H9 (cell line): ENCODE measurements around the gene GRIN2A. TPM values are rescaled to one million over a fixed set of nuclear protein-coding genes. Genes with fewer than 3 reads are reported as not detected.

Experiments
- DNase-seq: peaks from one replicate; pipeline ENCODE4 v3.0.0-alpha.2; 2017
- H2AFZ ChIP-seq: one replicate; pipeline ENCODE4 v1.6.1; 2013; ENCODE audit warnings: mild to moderate bottlenecking, low read length, control low read depth, moderate library complexity
- H2AK5ac ChIP-seq: 2 replicates; pipeline ENCODE4 v1.6.1; 2013; ENCODE audit warnings: low read length, control low read depth, mixed read lengths; ENCODE audit not compliant: insufficient read length
- H2BK120ac ChIP-seq: one replicate; pipeline ENCODE4 v1.6.1; 2013; ENCODE audit warnings: low read depth, mild to moderate bottlenecking, low read length, control low read depth, inconsistent platforms; ENCODE audit not compliant: poor library complexity, severe bottlenecking
- H2BK12ac ChIP-seq: 2 replicates; pipeline ENCODE4 v1.6.1; 2013; ENCODE audit warnings: low read length, control low read depth, mixed read lengths, low read depth; ENCODE audit not compliant: insufficient read length
- H2BK15ac ChIP-seq: 2 replicates; pipeline ENCODE4 v1.6.1; 2013; ENCODE audit warnings: low read depth, low read length, control low read depth
- H2BK20ac ChIP-seq: one replicate; pipeline ENCODE4 v1.6.1; 2013; ENCODE audit warnings: low read depth, mild to moderate bottlenecking, low read length, control low read depth, inconsistent platforms; ENCODE audit not compliant: poor library complexity, severe bottlenecking
- H2BK5ac ChIP-seq: 2 replicates; pipeline ENCODE4 v1.6.1; 2013; ENCODE audit warnings: low read length, control low read depth, mixed read lengths; ENCODE audit not compliant: insufficient read length
- H3K14ac ChIP-seq: 2 replicates; pipeline ENCODE4 v1.6.1; 2013; ENCODE audit warnings: low read length, control low read depth; ENCODE audit not compliant: insufficient read depth
- H3K18ac ChIP-seq: 2 replicates; pipeline ENCODE4 v1.6.1; 2013; ENCODE audit warnings: low read depth, mild to moderate bottlenecking, mixed read lengths, low read length, control low read depth; ENCODE audit not compliant: insufficient read length
- H3K23ac ChIP-seq: 2 replicates; pipeline ENCODE4 v1.6.1; 2013; ENCODE audit warnings: low read length, control low read depth, mixed read lengths, low read depth; ENCODE audit not compliant: insufficient read length
- H3K23me2 ChIP-seq: 2 replicates; pipeline ENCODE4 v1.6.1; 2013; ENCODE audit warnings: low read depth, mild to moderate bottlenecking, mixed read lengths, low read length, control low read depth; ENCODE audit not compliant: insufficient read length, poor library complexity, severe bottlenecking
- H3K27ac ChIP-seq: 2 replicates; pipeline ENCODE4 v1.5.1; 2013; ENCODE audit warnings: low read length, control low read depth, mixed read lengths, low read depth; ENCODE audit not compliant: insufficient read length
- H3K27me3 ChIP-seq: 2 replicates; pipeline ENCODE4 v1.6.1; 2013; ENCODE audit warnings: low read length, control low read depth, inconsistent platforms; ENCODE audit not compliant: insufficient read depth
- H3K4ac ChIP-seq: 2 replicates; pipeline ENCODE4 v1.6.1; 2013; ENCODE audit warnings: low read depth, mild to moderate bottlenecking, control low read depth, inconsistent platforms, low read length, moderate library complexity
- H3K4me1 ChIP-seq: 2 replicates; pipeline ENCODE4 v1.6.1; 2013; ENCODE audit warnings: low read length, control low read depth, inconsistent platforms; ENCODE audit not compliant: insufficient read depth
- H3K4me2 ChIP-seq: 2 replicates; pipeline ENCODE4 v1.6.1; 2013; ENCODE audit warnings: low read length, control low read depth, mixed read lengths; ENCODE audit not compliant: insufficient read length, insufficient read depth
- H3K56ac ChIP-seq: 2 replicates; pipeline ENCODE4 v1.6.1; 2013; ENCODE audit warnings: low read depth, mild to moderate bottlenecking, mixed read lengths, low read length, control low read depth; ENCODE audit not compliant: insufficient read length
- H3K79me1 ChIP-seq: 2 replicates; pipeline ENCODE4 v1.6.1; 2013; ENCODE audit warnings: low read depth, mild to moderate bottlenecking, moderate library complexity, low read length, control low read depth, inconsistent platforms; ENCODE audit not compliant: insufficient read depth, poor library complexity, severe bottlenecking
- H3K79me2 ChIP-seq: 2 replicates; pipeline ENCODE4 v1.6.1; 2013; ENCODE audit warnings: low read length, control low read depth, inconsistent platforms; ENCODE audit not compliant: insufficient read depth
- H3K9ac ChIP-seq: 2 replicates; pipeline ENCODE4 v1.6.1; 2013; ENCODE audit warnings: low read length, control low read depth, mixed read lengths; ENCODE audit not compliant: insufficient read length; ENCODE audit errors: extremely low read depth
- H3K9me3 ChIP-seq: one replicate; pipeline ENCODE4 v1.6.1; 2013; ENCODE audit warnings: low read depth, low read length, inconsistent platforms; ENCODE audit not compliant: control insufficient read depth
- H3T11ph ChIP-seq: one replicate; pipeline ENCODE4 v1.6.1; 2013; ENCODE audit warnings: mild to moderate bottlenecking, low read length, control low read depth, inconsistent platforms
- H4K20me1 ChIP-seq: one replicate; pipeline ENCODE4 v1.6.1; 2013; ENCODE audit not compliant: control insufficient read depth, insufficient read length, insufficient read depth
- H4K5ac ChIP-seq: 2 replicates; pipeline ENCODE4 v1.6.1; 2013; ENCODE audit warnings: low read depth, mild to moderate bottlenecking, mixed read lengths, low read length, control low read depth; ENCODE audit not compliant: insufficient read length
- H4K8ac ChIP-seq: replicated peaks from 2 replicates; pipeline ENCODE4 v1.6.1; 2013; ENCODE audit warnings: low read length, control low read depth, mixed read lengths, low read depth; ENCODE audit not compliant: insufficient read length
- H4K91ac ChIP-seq: 2 replicates; pipeline ENCODE4 v1.6.1; 2013; ENCODE audit warnings: low read depth, mild to moderate bottlenecking, moderate library complexity, mixed read lengths, low read length, control low read depth; ENCODE audit not compliant: insufficient read length
- H3K27ac Mint-ChIP-seq, 3 experiments: 2 replicates in 2 of 3; 3 replicates in 1 of 3; pipeline ENCODE4 v1.8.0; 2020 to 2021; ENCODE audit warnings: mixed read lengths in 3 of 3, mild to moderate bottlenecking in 1 of 3, moderate library complexity in 1 of 3
- H3K27me3 Mint-ChIP-seq: 2 replicates; pipeline ENCODE4 v1.8.0; 2021; ENCODE audit warnings: low read depth, mild to moderate bottlenecking, moderate library complexity, mixed read lengths
- H3K36me3 Mint-ChIP-seq, 3 experiments: 2 replicates in 2 of 3; 3 replicates in 1 of 3; pipeline ENCODE4 v1.8.0; 2020 to 2021; ENCODE audit warnings: low read depth in 3 of 3, mixed read lengths in 3 of 3; ENCODE audit not compliant: insufficient read depth in 1 of 3
- H3K4me1 Mint-ChIP-seq, 2 experiments: 2 replicates each; pipeline ENCODE4 v1.8.0; 2020; ENCODE audit warnings: mixed read lengths in 2 of 2
- H3K4me3 Mint-ChIP-seq, 2 experiments: 2 replicates in 1 of 2; 3 replicates in 1 of 2; pipeline ENCODE4 v1.8.0; 2020 to 2021; ENCODE audit warnings: mild to moderate bottlenecking in 2 of 2, mixed read lengths in 2 of 2, moderate library complexity in 1 of 2
- H3K9me3 Mint-ChIP-seq, 2 experiments: 2 replicates in 1 of 2; 3 replicates in 1 of 2; pipeline ENCODE4 v1.8.0; 2020; ENCODE audit warnings: mild to moderate bottlenecking in 2 of 2, mixed read lengths in 2 of 2, moderate library complexity in 1 of 2
- CTCF ChIP-seq: fragments of 200-600 bp; sonication (generic); conservative IDR thresholded peaks from 3 replicates; pipeline ENCODE4 v1.8.0; 2021; ENCODE audit warnings: antibody characterized with exemption, mild to moderate bottlenecking
- WGBS: extraction: QIAGEN DNeasy Blood & Tissue Kit; methylation state at CpG from one replicate; pipeline ENCODE4 v1.1.7; 2013; ENCODE audit warnings: missing lambda C conversion rate, low lambda C conversion rate, mixed read lengths; ENCODE audit not compliant: insufficient read length; ENCODE audit errors: extremely low coverage; 5-methylcytosine and 5-hydroxymethylcytosine counted together
- total RNA-seq: library from RNA; stranded (reverse); gene quantifications from 2 replicates; pipeline ENCODE4 v1.2.1, GENCODE V29; 2021

Gene GRIN2A
- total RNA-seq, 1 experiment from 2014 or later, result 1.5 TPM

DNA sequence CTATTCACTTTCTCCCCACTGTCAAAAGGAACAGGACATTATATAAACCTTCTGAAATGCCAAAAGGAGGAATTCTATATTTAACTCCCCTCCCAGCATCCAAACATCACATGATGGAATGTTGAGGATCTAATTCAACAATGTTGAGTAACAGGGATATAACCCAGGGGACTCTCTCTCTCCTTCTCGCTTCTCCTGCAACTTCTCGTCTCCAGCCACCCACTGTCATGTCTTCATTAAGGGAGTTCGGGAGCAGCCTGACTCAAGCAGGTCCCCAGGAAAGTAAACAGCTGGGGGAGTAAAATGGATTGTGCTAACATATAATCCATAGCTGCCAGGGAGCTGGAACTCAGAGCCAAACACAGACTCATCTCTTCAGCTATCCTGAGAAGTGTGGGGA, 51.7 kb downstream of the GRIN2A start:
- no peak for DNase-seq
- Histone ChIP-seq H4K8ac (no peak overlapping the region), H2BK5ac (no peak overlapping the region), H3K9ac (no peak overlapping the region), H3K4me2 (no peak overlapping the region), H4K20me1 (no peaks in the 10 kb centered on the region), H3K14ac (no peak overlapping the region), H3K56ac (no peak overlapping the region), H3K79me1 (no peaks in the 10 kb centered on the region), H2BK20ac (no peak overlapping the region), H3K23me2 (no peaks in the 10 kb centered on the region), H2AFZ (no peak overlapping the region), H3K27ac (no peak overlapping the region), H3K4me1 (no peaks in the 10 kb centered on the region), H3K9me3 (no peaks in the 10 kb centered on the region), H3K18ac (no peak overlapping the region), H3K23ac (no peak overlapping the region), H2AK5ac (no peak overlapping the region), H2BK15ac (no peak overlapping the region), H3K4ac (no peak overlapping the region), H2BK120ac (no peak overlapping the region), H2BK12ac (no peak overlapping the region), H3T11ph (no peak overlapping the region), H4K5ac (no peak overlapping the region), H3K79me2 (peaks cover 2% of the 10 kb centered on the region; the same call in 1 of the 2 replicates), H4K91ac (no peak overlapping the region), H3K27me3 (no peaks in the 10 kb centered on the region)
- no CpG with 5 or more reads among the region's 3 CpGs for WGBS
- no peaks in the 10 kb centered on the region for H3K4me1 Mint-ChIP-seq
- peaks cover 0 to 5% (median 0%) of the 10 kb centered on the region in 3 experiments; a peak in 3 of 7 replicates for H3K36me3 Mint-ChIP-seq
- no peak overlapping the region for H3K27ac Mint-ChIP-seq
- no peak for TF ChIP-seq CTCF
- peaks cover 3 to 4% of the 10 kb centered on the region in 2 experiments; a peak in 1 of 5 replicates for H3K9me3 Mint-ChIP-seq
- no peak overlapping the region for H3K4me3 Mint-ChIP-seq
- H3K27me3 Mint-ChIP-seq, result no peaks in the 10 kb centered on the region; the same call in 1 of the 2 replicates
